Pancreas (tissue), 10 donors: ENCODE measurements around the gene ITPR1. TPM values are rescaled to one million over a fixed set of nuclear protein-coding genes. Genes with fewer than 3 reads are reported as not detected.

Experiments used
- ATAC-seq, 4 donors: fragments of 200-7000 bp; cut with Tn5 transposase; one replicate each; pipeline versions ENCODE4 v1.8.0 to v1.9.1; 2020; ENCODE audit warnings: mild to moderate bottlenecking in 4 of 4, moderate library complexity in 4 of 4
- DNase-seq, 6 donors: peaks; one replicate each; pipeline ENCODE4 v3.0.0-alpha.2; 2020
- FAIRE-seq: peaks from 2 replicates; lab custom pipeline; 2012; peaks lifted over from hg19 to GRCh38; lab: Jason Lieb, UNC
- H3K27ac ChIP-seq, 4 donors: fragments of 200-600 bp; sonication (generic); 1 replicate in 3 of 4; 2 replicates in 1 of 4; pipeline versions ENCODE4 v1.5.0 to v1.8.0; 2020
- H3K27me3 ChIP-seq, 4 donors: fragments of 200-600 bp; one replicate each; pipeline ENCODE4 v1.8.0; 2021
- H3K36me3 ChIP-seq, 3 donors: fragments of 200-600 bp; sonication (generic) in 1 of 3; one replicate each; pipeline versions ENCODE4 v1.5.0 to v1.8.0; 2020 to 2021
- H3K4me1 ChIP-seq, 3 donors: fragments of 200-600 bp; one replicate each; pipeline ENCODE4 v1.8.0; 2021
- H3K4me3 ChIP-seq, 4 donors: fragments of 200-600 bp; sonication (generic) in 2 of 4; one replicate each; pipeline versions ENCODE4 v1.5.0 to v1.8.0; 2020 to 2021
- H3K9me3 ChIP-seq, 4 donors: fragments of 200-600 bp; one replicate each; pipeline ENCODE4 v1.8.0; 2021
- WGBS, 2 donors: extraction: QIAGEN DNeasy Blood & Tissue Kit; methylation state at CpG; one replicate each; pipeline ENCODE4 v1.1.7; 2013; 5-methylcytosine and 5-hydroxymethylcytosine counted together
- intact Hi-C, 3 donors: fragments of 100-400 bp; cut with DNase I; formaldehyde crosslinking; loops; one replicate each; pipeline versions ENCODE4 v1.11.1 to v1.14.2; 2022
- polyA plus RNA-seq, 2 donors: library from polyadenylated mRNA; stranded (reverse); fragments of 200-250 nt; gene quantifications; one replicate each; pipeline ENCODE4 v1.2.3, GENCODE V29; 2013
- total RNA-seq, 6 donors: library from RNA; stranded (reverse); fragmentation: NEBNext Ultra II Directional in 4 of 6; extraction: Animal tissue kit (Norgen Biotek cat#: 25700) in 4 of 6; gene quantifications; one replicate each; pipeline versions ENCODE4 v1.2.1 to v1.2.4, GENCODE V29; 2021 to 2023
- TF ChIP-seq, protein P1 (sequence below), 4 donors: fragments of 200-600 bp; sonication (generic) in 3 of 4; IDR thresholded peaks; one replicate each; pipeline versions ENCODE4 v1.5.0 to v1.8.0; 2021; ENCODE audit warnings: antibody characterized with exemption in 4 of 4
- donor health status: healthy with polysubstance abuse.
- donor health status: DM: no; HTN: no; CAD: no; lungs with moderate emphysema.
- donor health status: DM: no; HTN: no; CAD: no.
- donor health status: control.
- donor health status: control.
- donor health status: Bipolar disorder and iron deficiency.
- donor health status: DM: yes; HTN: yes; CAD: no.
- donor health status: DM: no; HTN: no; CAD: no.
- donor health status: DM: no; HTN: no; CAD: no.
- donor health status: DM: yes; HTN: yes; CAD: no.

ITPR1 gene
- total and polyA plus RNA-seq, 8 donors, result 4.5 to 19.1 (median 10.1) TPM

DNA sequence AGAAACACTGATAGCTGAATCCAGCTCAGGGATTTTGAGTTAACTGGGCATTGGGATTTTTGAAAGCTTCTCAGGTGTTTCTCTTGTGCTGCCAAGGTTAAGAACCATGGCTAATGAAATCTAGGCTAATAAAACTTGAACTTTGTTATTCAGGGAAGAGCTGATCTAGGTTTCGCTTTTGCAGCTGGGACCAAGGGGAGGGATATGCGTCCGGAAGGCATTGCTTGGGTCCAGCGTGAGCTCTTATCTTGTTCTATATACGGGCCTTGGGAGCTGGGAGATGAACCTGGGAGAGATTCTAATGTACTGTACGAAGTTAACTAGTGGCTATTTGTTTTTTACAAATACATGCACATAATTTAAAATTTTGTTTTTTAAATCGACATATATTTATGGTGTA, 29.8 kb downstream of the ITPR1 start:
- DNase-seq, result no peak
- TF ChIP-seq, protein P1, sequence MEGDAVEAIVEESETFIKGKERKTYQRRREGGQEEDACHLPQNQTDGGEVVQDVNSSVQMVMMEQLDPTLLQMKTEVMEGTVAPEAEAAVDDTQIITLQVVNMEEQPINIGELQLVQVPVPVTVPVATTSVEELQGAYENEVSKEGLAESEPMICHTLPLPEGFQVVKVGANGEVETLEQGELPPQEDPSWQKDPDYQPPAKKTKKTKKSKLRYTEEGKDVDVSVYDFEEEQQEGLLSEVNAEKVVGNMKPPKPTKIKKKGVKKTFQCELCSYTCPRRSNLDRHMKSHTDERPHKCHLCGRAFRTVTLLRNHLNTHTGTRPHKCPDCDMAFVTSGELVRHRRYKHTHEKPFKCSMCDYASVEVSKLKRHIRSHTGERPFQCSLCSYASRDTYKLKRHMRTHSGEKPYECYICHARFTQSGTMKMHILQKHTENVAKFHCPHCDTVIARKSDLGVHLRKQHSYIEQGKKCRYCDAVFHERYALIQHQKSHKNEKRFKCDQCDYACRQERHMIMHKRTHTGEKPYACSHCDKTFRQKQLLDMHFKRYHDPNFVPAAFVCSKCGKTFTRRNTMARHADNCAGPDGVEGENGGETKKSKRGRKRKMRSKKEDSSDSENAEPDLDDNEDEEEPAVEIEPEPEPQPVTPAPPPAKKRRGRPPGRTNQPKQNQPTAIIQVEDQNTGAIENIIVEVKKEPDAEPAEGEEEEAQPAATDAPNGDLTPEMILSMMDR (IDR thresholded peaks at IDR 0.05), result no peak
- no peaks in the 10 kb centered on the region for H3K9me3 ChIP-seq
- no peaks in the 10 kb centered on the region for H3K4me1 ChIP-seq
- H3K27me3 ChIP-seq, result no peaks in the 10 kb centered on the region
- H3K4me3 ChIP-seq, result no peak overlapping the region
- ATAC-seq, result no peak
- 84 to 89% methylated on average over 7 of the region's 7 CpGs for WGBS, 2 donors
- no peak for FAIRE-seq
- H3K36me3 ChIP-seq, result no peaks in the 10 kb centered on the region
- no peak overlapping the region for H3K27ac ChIP-seq
- intact Hi-C loops, result no loop called here

DNA sequence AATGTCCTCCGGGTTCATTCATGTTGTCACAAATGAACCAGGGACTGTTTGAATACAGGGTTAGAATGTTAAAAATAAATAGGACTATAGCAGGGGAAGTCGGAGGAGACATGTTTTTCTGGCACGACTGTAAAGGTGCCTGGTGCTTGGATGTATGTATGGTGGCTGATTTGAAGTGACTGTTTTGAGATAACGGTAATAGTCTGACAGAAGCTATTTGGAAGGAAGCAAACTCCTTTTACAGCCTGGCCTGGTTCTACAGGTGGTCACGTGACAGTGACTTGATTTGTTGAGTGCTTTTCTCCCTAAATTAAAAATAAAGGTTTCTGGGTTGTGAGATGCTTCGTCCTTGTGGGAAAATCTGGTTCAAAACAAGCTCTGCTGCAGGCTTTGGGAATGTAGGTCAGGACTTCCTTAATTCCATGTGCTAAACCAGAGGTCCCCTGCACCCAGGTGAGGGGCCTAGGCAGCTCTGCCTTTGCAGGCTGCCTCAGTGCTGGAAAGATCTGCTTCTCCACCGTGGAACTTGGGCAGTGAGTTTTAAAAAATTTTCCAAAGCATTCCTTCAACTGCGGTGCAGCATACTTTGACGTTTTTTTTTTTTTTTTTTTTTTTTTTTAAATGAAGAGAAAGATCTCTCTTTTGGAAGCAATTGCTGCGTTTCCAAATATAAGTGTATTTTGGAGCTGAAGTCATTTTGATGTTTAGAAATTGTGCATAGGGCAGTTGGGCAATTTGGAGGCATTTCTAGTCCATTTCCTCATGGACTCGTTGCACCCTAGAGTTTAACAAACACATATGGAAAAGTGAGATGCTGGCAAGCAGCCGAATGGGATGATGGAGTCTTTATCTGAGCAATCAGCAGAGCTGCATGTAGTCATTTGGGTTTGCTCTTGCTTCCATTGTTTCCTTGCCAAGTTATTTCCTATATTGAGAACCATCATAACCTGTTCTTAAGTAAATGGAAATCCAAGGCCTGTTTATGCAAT, 30.9 kb downstream of the ITPR1 start:
- intact Hi-C loops, result no loop called here
- TF ChIP-seq, protein P1 (IDR thresholded peaks at IDR 0.05), result no peak
- DNase-seq, result no peak
- FAIRE-seq, result no peak
- H3K36me3 ChIP-seq, result no peaks in the 10 kb centered on the region
- no peak overlapping the region for H3K4me3 ChIP-seq
- H3K4me1 ChIP-seq, result no peaks in the 10 kb centered on the region
- no peak overlapping the region for H3K27ac ChIP-seq
- no peak for ATAC-seq
- WGBS, 2 donors, result 57 to 65% methylated on average over 12 of the region's 12 CpGs
- H3K27me3 ChIP-seq, result no peaks in the 10 kb centered on the region
- H3K9me3 ChIP-seq, result no peaks in the 10 kb centered on the region

DNA sequence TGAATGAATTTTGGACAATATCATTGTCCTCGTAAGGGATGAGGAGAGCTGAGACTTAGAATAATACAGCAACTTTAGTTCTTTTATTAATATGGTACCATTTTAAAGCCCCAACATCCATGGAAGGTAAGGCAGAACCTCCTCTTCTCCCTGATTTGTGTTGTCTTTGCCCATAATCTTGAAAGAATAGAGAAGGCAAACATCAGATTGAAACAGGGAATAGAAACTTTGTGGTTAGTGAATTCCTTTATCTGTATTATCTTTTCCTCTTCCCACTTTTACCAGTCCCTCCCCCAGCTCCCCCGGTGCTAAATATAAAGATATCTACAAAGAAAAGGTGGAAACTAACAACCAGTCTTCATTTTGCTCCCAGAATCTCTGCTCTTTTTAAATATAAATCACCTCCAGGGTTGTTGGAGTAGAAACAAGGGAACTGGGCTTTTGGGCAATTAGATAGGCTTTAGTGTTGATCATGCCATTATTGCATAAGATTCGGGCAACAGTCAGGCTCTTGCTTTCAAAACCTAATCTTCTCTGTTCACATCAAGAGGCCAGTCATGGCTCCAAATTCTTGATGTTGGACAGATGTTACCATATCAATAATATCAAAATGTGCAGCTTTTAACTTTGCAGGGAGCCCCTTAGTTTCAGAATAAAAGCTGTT, 32.5 kb downstream of the ITPR1 start:
- Histone ChIP-seq H3K4me3 (no peak overlapping the region), H3K4me1 (no peaks in the 10 kb centered on the region), H3K9me3 (no peaks in the 10 kb centered on the region), H3K27ac (no peak overlapping the region), H3K27me3 (no peaks in the 10 kb centered on the region), H3K36me3 (no peaks in the 10 kb centered on the region)
- TF ChIP-seq, protein P1 (IDR thresholded peaks at IDR 0.05), result no peak
- ATAC-seq, result no peak
- intact Hi-C loops, result no loop called here
- FAIRE-seq, result no peak
- DNase-seq, result no peak
- 75 to 81% methylated on average over 3 of the region's 3 CpGs for WGBS, 2 donors

DNA sequence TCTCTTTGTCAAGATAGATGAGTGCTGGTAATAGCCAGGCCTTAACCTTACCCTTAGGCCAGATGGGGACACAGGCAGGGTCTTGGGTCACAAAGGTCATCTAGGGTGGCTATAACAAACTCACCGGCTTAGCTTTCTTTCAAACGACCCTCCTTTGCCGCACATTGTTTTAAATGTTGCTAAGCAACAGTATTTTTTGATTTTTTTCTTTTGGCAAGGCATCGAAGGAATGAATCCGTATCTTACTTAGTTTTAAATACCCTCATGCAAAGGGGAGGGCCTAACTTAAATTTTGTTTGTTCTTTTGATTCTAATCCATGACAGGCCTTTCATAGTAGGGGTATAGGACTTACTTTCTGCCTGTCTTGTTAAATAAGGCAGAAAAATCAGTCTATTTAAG, 35.2 kb downstream of the ITPR1 start:
- no peak for ATAC-seq
- DNase-seq, result no peak
- no peak for FAIRE-seq

More for the DNA sequence above, 35.2 kb downstream of the ITPR1 start:
- Histone ChIP-seq H3K36me3 (no peaks in the 10 kb centered on the region), H3K27ac (no peak overlapping the region), H3K9me3 (no peaks in the 10 kb centered on the region), H3K27me3 (no peaks in the 10 kb centered on the region), H3K4me3 (no peak overlapping the region), H3K4me1 (peaks cover 0 to 12% (median 0%) of the 10 kb centered on the region in 3 donors)
- TF ChIP-seq, protein P1 (IDR thresholded peaks at IDR 0.05), result no peak
- 64 to 76% methylated on average over 5 of the region's 5 CpGs for WGBS, 2 donors
- intact Hi-C loops, result no loop called here
